Trophoblast cell (in vitro differentiated cells and primary cell): ENCODE measurements around the gene SAMD9.

Source experiments
- DNase-seq, 2 donors: peaks; one replicate each; pipeline ENCODE4 v3.0.0-alpha.2; 2016
- H2AFZ ChIP-seq: 2 replicates; pipeline ENCODE4 v1.6.1; 2013; ENCODE audit warnings: low read length, moderate library complexity, mild to moderate bottlenecking; ENCODE audit not compliant: insufficient read depth, poor library complexity
- H2AK5ac ChIP-seq: 2 replicates; pipeline ENCODE4 v1.6.1; 2013; ENCODE audit warnings: mild to moderate bottlenecking, low read length
- H2BK120ac ChIP-seq: 2 replicates; pipeline ENCODE4 v1.6.1; 2013; ENCODE audit warnings: low read length, mild to moderate bottlenecking, moderate library complexity; ENCODE audit not compliant: insufficient read depth, poor library complexity
- H2BK12ac ChIP-seq: 2 replicates; pipeline ENCODE4 v1.6.1; 2013; ENCODE audit warnings: mild to moderate bottlenecking, low read length, moderate library complexity
- H2BK5ac ChIP-seq: 2 replicates; pipeline ENCODE4 v1.6.1; 2013; ENCODE audit warnings: low read length, low read depth, moderate library complexity, mild to moderate bottlenecking; ENCODE audit not compliant: poor library complexity
- H3K14ac ChIP-seq: 2 replicates; pipeline ENCODE4 v1.6.1; 2013; ENCODE audit warnings: mild to moderate bottlenecking, low read length
- H3K18ac ChIP-seq: 2 replicates; pipeline ENCODE4 v1.6.1; 2013; ENCODE audit warnings: mild to moderate bottlenecking, low read length
- H3K23ac ChIP-seq: 2 replicates; pipeline ENCODE4 v1.6.1; 2013; ENCODE audit warnings: low read length
- H3K27ac ChIP-seq: 2 replicates; pipeline ENCODE4 v1.5.1; 2013; ENCODE audit warnings: low read depth, mild to moderate bottlenecking, inconsistent platforms, low read length, moderate library complexity
- H3K27me3 ChIP-seq: 2 replicates; pipeline ENCODE4 v1.6.1; 2013; ENCODE audit warnings: inconsistent platforms, mild to moderate bottlenecking, low read length, moderate library complexity; ENCODE audit not compliant: insufficient read depth
- H3K36me3 ChIP-seq, 2 experiments: 1 replicate in 1 of 2; 2 replicates in 1 of 2; pipeline ENCODE4 v1.6.1; 2013; ENCODE audit warnings: low read length in 2 of 2, mild to moderate bottlenecking in 2 of 2, moderate library complexity in 1 of 2; ENCODE audit not compliant: insufficient read depth in 2 of 2, control insufficient read depth in 1 of 2
- H3K4ac ChIP-seq: 2 replicates; pipeline ENCODE4 v1.6.1; 2013; ENCODE audit warnings: low read depth, mild to moderate bottlenecking, low read length, moderate library complexity
- H3K4me1 ChIP-seq, 2 experiments: 1 replicate in 1 of 2; 2 replicates in 1 of 2; pipeline ENCODE4 v1.6.1; 2013; ENCODE audit warnings: low read length in 2 of 2, mild to moderate bottlenecking in 2 of 2, moderate library complexity in 1 of 2; ENCODE audit not compliant: insufficient read depth in 2 of 2, control insufficient read depth in 1 of 2
- H3K4me2 ChIP-seq: 2 replicates; pipeline ENCODE4 v1.6.1; 2013; ENCODE audit warnings: inconsistent platforms, mild to moderate bottlenecking, low read length, moderate library complexity
- H3K4me3 ChIP-seq: 2 replicates; pipeline ENCODE4 v1.5.1; 2013; ENCODE audit warnings: mild to moderate bottlenecking, low read depth, low read length, inconsistent platforms
- H3K79me1 ChIP-seq: one replicate; pipeline ENCODE4 v1.6.1; 2013; ENCODE audit warnings: low read length
- H3K79me2 ChIP-seq: 2 replicates; pipeline ENCODE4 v1.6.1; 2013; ENCODE audit warnings: low read length, mild to moderate bottlenecking; ENCODE audit not compliant: control insufficient read depth, insufficient read depth, poor library complexity
- H3K9ac ChIP-seq: 2 replicates; pipeline ENCODE4 v1.6.1; 2013; ENCODE audit warnings: mild to moderate bottlenecking, low read length
- H3K9me3 ChIP-seq: 2 replicates; pipeline ENCODE4 v1.6.1; 2013; ENCODE audit warnings: low read depth, mild to moderate bottlenecking, control low read depth, inconsistent platforms, low read length; ENCODE audit not compliant: insufficient read depth
- H4K12ac ChIP-seq: 2 replicates; pipeline ENCODE4 v1.6.1; 2013; ENCODE audit warnings: low read depth, mild to moderate bottlenecking, low read length, moderate library complexity
- H4K8ac ChIP-seq: 2 replicates; pipeline ENCODE4 v1.6.1; 2013; ENCODE audit warnings: low read depth, mild to moderate bottlenecking, low read length, moderate library complexity
- H4K91ac ChIP-seq: one replicate; pipeline ENCODE4 v1.6.1; 2013; ENCODE audit warnings: low read depth, mild to moderate bottlenecking, low read length, moderate library complexity
- WGBS: extraction: QIAGEN DNeasy Blood & Tissue Kit; methylation state at CpG from one replicate; pipeline ENCODE4 v1.1.7; 2013; ENCODE audit warnings: missing lambda C conversion rate; ENCODE audit not compliant: insufficient read length, insufficient coverage; ENCODE audit errors: extremely low coverage; 5-methylcytosine and 5-hydroxymethylcytosine counted together

The SAMD9 gene

GRCh38 chr7:93160410-93160809 is 42.6 kb upstream of the SAMD9 start:
- H3K23ac ChIP-seq, result no peak overlapping the region
- H3K4me3 ChIP-seq, result no peak overlapping the region
- H4K91ac ChIP-seq, result no peak overlapping the region
- H3K4ac ChIP-seq, result no peak overlapping the region
- H3K4me2 ChIP-seq, result no peak overlapping the region
- no peak overlapping the region for H4K12ac ChIP-seq
- H3K9me3 ChIP-seq, result no peaks in the 10 kb centered on the region
- no peaks in the 10 kb centered on the region for H3K27me3 ChIP-seq
- H2BK5ac ChIP-seq, result no peak overlapping the region
- H2AK5ac ChIP-seq, result no peak overlapping the region
- H4K8ac ChIP-seq, result no peak overlapping the region
- no peak overlapping the region for H2AFZ ChIP-seq
- H3K79me1 ChIP-seq, result no peaks in the 10 kb centered on the region
- H3K79me2 ChIP-seq, result no peaks in the 10 kb centered on the region
- peak; percentile 73 to 83 for DNase-seq
- H3K14ac ChIP-seq, result no peak overlapping the region
- H2BK12ac ChIP-seq, result no peak overlapping the region
- H3K36me3 ChIP-seq, result no peaks in the 10 kb centered on the region
- no peak overlapping the region for H2BK120ac ChIP-seq
- H3K18ac ChIP-seq, result no peak overlapping the region
- no peak overlapping the region for H3K27ac ChIP-seq
- WGBS, result no CpG with 5 or more reads among the region's 1 CpG
- H3K9ac ChIP-seq, result no peak overlapping the region
- no peaks in the 10 kb centered on the region for H3K4me1 ChIP-seq

DNA sequence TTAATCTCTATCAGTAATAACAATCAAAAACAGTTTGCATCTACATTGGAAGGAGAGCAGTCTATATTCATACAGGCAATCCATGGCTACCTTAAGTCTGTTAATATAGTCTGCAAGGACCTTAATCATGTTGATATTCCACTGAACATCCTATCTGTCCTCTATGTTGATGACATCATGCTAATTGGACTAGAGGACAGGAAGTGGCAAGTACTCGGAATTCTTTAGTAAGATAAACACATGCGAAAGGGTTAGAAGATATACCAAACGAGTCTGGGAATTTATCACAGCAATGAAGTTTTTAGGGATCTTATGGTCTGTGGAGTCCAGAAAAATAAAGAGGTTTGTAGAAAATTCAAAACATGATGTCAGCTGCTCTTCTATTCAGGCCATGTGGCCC is 41.7 kb upstream of the SAMD9 start:
- Histone ChIP-seq H3K18ac (no peak overlapping the region), H2AFZ (no peak overlapping the region), H3K79me2 (no peaks in the 10 kb centered on the region), H3K4me3 (no peak overlapping the region), H3K9me3 (no peaks in the 10 kb centered on the region), H3K14ac (no peak overlapping the region), H3K4me2 (no peak overlapping the region), H2BK5ac (no peak overlapping the region), H2BK120ac (no peak overlapping the region), H4K12ac (no peak overlapping the region), H3K4ac (no peak overlapping the region), H4K8ac (no peak overlapping the region), H3K23ac (no peak overlapping the region), H2AK5ac (no peak overlapping the region), H3K79me1 (no peaks in the 10 kb centered on the region), H4K91ac (no peak overlapping the region), H2BK12ac (no peak overlapping the region), H3K27ac (no peak overlapping the region), H3K36me3 (no peaks in the 10 kb centered on the region), H3K9ac (no peak overlapping the region), H3K27me3 (no peaks in the 10 kb centered on the region), H3K4me1 (no peaks in the 10 kb centered on the region)
- DNase-seq, result no peak
- WGBS, result no CpG with 5 or more reads among the region's 3 CpGs

DNA sequence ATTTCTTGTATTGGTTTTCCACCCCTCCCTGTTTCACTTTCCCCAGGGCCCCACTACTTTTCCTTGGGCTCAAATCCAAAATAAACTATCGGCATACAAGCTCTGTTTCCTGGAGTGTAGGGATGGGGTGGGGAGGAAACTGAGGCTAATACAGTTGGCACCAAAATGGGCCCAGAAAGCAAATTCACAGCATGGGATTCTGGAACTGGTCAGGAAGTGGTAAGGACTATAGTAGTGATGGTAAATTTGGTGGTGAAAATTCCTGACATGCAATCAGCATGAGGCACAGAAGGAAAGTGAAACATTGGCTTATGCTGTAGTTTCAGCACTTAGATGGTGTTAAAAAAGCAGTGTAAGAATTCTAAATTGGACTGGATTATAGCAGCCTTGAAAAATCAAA is 39.1 kb upstream of the SAMD9 start:
- no peak overlapping the region for H2BK12ac ChIP-seq
- H4K12ac ChIP-seq, result no peak overlapping the region
- no peaks in the 10 kb centered on the region for H3K9me3 ChIP-seq
- H3K4ac ChIP-seq, result no peak overlapping the region
- H4K8ac ChIP-seq, result no peak overlapping the region
- no peak overlapping the region for H2BK120ac ChIP-seq
- no peak overlapping the region for H2BK5ac ChIP-seq
- H3K9ac ChIP-seq, result no peak overlapping the region
- no peak overlapping the region for H3K18ac ChIP-seq
- no peaks in the 10 kb centered on the region for H3K79me2 ChIP-seq
- H3K14ac ChIP-seq, result no peak overlapping the region
- DNase-seq, result no peak
- no peaks in the 10 kb centered on the region for H3K27me3 ChIP-seq
- no CpG with 5 or more reads among the region's 1 CpG for WGBS
- H3K23ac ChIP-seq, result no peak overlapping the region
- H3K4me2 ChIP-seq, result no peak overlapping the region
- no peaks in the 10 kb centered on the region for H3K79me1 ChIP-seq
- no peaks in the 10 kb centered on the region for H3K4me1 ChIP-seq
- no peak overlapping the region for H3K27ac ChIP-seq
- no peak overlapping the region for H3K4me3 ChIP-seq
- no peak overlapping the region for H4K91ac ChIP-seq
- H2AFZ ChIP-seq, result no peak overlapping the region
- H3K36me3 ChIP-seq, result no peaks in the 10 kb centered on the region
- no peak overlapping the region for H2AK5ac ChIP-seq

DNA sequence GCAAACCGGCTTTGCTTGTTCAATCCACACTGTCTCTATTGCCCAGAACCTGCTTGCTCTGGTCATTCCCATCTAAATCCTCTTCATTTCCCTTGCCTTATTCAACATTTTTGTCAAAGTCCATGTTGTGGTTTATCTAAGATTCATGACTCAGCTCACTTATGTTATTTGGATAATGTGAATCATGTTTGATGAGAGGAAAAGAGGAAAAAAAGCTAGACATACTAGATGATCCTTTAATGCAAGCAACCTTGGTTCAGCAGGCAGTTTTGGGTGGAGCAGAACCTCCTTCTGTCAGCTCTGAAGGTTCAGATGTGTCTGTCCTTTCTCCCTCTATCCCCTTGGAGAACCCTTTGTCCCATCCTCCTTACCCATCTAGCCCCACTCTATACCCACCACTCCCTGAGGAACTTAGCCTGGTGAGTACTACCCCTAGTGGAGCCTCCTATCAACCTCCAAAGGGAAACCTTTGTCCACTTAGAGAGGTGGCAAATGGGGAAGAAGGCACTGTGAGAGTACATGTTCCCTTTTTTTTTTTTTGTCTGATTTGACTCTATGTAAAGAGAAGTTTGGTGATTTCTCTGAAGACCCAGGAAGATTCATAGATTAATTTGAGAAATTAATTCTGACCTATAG is 32.5 kb upstream of the SAMD9 start:
- Histone ChIP-seq H4K12ac (no peak overlapping the region), H3K4ac (no peak overlapping the region), H3K9me3 (no peaks in the 10 kb centered on the region), H2BK5ac (no peak overlapping the region), H3K9ac (no peak overlapping the region), H4K8ac (no peak overlapping the region), H3K23ac (no peak overlapping the region), H3K36me3 (no peaks in the 10 kb centered on the region), H3K18ac (no peak overlapping the region), H2BK120ac (no peak overlapping the region), H2BK12ac (no peak overlapping the region), H3K14ac (no peak overlapping the region), H2AK5ac (no peak overlapping the region), H3K4me2 (no peak overlapping the region), H3K4me3 (no peak overlapping the region), H3K4me1 (no peaks in the 10 kb centered on the region), H3K27ac (no peak overlapping the region), H4K91ac (no peak overlapping the region), H3K79me2 (no peaks in the 10 kb centered on the region), H3K79me1 (no peaks in the 10 kb centered on the region), H2AFZ (no peak overlapping the region), H3K27me3 (no peaks in the 10 kb centered on the region)
- WGBS, result no CpG with 5 or more reads among the region's 1 CpG
- no peak for DNase-seq
